Ectodermal cell (in vitro differentiated cells): ENCODE results near the gene SLU7.

Source experiments
- H3K27ac ChIP-seq: 2 replicates; pipeline ENCODE4 v1.7.0; 2013; ENCODE audit warnings: mild to moderate bottlenecking, low read depth, low read length; ENCODE audit not compliant: insufficient read depth, poor library complexity, severe bottlenecking
- H3K27me3 ChIP-seq: 2 replicates; pipeline ENCODE4 v1.7.0; 2013; ENCODE audit warnings: mild to moderate bottlenecking, low read length; ENCODE audit not compliant: insufficient read depth, control insufficient read depth, poor library complexity, severe bottlenecking
- H3K36me3 ChIP-seq: one replicate; pipeline ENCODE4 v1.7.0; 2013; ENCODE audit warnings: low read length; ENCODE audit not compliant: control insufficient read depth, insufficient read depth
- H3K4me1 ChIP-seq: one replicate; pipeline ENCODE4 v1.7.0; 2013; ENCODE audit warnings: low read length; ENCODE audit not compliant: control insufficient read depth, insufficient read depth
- H3K4me3 ChIP-seq: 2 replicates; pipeline ENCODE4 v1.7.0; 2013; ENCODE audit warnings: low read depth, low read length, control low read depth; ENCODE audit not compliant: insufficient read depth
- H3K9me3 ChIP-seq: 2 replicates; pipeline ENCODE4 v1.7.0; 2013; ENCODE audit warnings: mild to moderate bottlenecking, low read length, moderate library complexity; ENCODE audit not compliant: control insufficient read depth
- WGBS, 2 experiments: methylation state at CpG; one replicate each; pipeline ENCODE4 v1.1.7; 2013; ENCODE audit warnings: missing lambda C conversion rate in 2 of 2; 5-methylcytosine and 5-hydroxymethylcytosine counted together

The SLU7 gene

DNA sequence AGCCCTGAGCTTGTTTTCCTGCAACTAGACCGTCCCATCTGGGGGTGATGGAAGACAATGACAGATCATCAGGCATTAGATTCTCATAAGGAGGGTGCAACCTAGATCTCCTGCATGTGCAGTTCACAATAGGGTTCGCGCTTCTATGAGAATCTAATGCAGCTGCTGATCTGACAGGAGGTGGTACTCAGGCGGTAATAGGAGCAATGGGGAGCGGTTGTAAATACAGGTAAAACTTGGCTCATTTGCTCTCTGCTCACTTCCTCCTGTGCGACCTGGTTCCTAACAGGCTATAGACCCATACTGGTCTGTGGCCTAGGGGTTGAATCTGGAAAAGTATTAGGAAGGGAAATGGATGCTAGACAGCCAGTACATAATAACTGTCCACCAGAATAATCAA lies 42.5 kb upstream of the SLU7 start:
- Histone ChIP-seq H3K4me3 (no peak overlapping the region), H3K4me1 (no peaks in the 10 kb centered on the region), H3K27me3 (no peaks in the 10 kb centered on the region), H3K9me3 (no peaks in the 10 kb centered on the region), H3K27ac (no peak overlapping the region), H3K36me3 (no peaks in the 10 kb centered on the region)
- 82 to 87% methylated on average over 6 of the region's 6 CpGs for WGBS, 2 experiments

DNA sequence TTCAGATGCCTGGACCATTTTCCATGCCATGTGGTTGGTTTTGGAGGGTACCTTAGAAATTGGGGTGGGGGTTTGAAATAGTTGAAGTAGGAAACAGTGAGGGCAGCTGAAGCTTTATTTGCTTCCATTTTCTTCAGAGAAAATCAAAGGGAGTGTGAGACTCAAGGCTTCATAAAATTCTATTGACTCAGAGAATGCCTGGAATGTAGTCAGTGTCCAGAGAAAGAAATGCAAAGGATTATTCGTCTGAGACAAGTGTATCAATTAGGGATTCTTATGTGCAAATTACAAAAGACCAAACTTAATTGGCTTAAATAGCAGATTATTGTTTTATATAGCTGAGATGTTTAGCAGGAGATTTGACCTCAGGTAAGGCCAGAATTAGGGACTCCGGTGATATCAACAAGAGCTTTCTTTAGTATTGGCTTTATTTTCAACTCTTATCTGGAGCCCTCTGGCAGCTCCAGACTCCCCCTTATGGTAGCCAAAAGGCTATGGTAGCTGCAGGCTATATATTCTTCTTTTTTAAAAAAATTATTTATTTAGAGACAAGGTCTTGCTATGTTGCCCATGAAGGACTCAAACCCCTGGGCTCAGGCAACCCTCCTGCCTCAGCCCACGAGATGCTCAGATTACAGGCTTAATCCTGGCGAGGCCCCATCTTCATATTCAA lies 41.6 kb upstream of the SLU7 start:
- Histone ChIP-seq H3K4me3 (no peak overlapping the region), H3K27me3 (no peaks in the 10 kb centered on the region), H3K9me3 (no peaks in the 10 kb centered on the region), H3K4me1 (no peaks in the 10 kb centered on the region), H3K36me3 (no peaks in the 10 kb centered on the region), H3K27ac (no peak overlapping the region)
- 88 to 96% methylated on average over 4 of the region's 4 CpGs for WGBS, 2 experiments

DNA sequence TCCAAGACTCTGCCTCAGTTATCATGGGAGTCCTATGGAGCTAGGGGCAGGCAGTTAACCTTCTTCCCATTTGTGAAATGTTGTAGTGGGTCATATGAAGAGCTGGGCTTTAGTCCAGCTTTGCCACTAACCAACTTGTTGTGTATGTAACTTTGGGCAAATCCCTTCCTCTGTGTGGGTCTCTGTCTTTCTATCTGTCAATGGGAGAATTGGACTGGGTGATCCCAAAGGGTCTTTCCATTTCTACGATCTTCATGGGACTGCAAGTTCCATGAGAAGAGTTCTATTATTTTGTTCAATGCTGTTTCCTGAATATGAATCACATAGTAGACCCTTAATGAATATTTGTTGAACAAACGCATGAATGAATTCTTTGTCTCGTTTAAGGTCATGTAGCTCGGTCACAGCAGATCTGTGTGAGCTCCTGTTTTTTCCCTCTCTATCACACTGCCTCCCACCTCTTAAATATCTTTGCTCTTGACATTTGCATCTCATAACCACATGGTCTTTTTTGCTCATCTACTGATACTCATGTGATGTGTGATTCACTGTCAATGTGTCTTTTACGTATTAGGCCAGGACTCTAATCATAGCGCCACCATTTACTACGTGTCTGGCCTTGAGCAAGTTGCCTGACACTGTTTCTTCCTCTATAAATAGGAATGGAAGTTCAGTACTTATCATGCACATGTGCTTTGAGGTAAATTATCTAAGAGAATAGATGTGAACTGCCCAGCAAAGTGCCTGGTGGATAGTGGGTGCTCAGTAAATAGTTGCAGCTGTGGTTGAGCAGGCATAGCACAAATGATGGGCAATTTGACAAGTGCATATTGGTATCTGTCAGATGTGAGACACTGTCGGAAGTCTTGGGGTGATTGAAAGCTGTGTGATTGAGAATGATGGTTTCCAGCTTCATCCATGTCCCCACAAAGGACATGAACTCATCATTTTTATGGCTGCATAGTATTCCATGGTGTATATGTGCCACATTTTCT lies 40.2 kb upstream of the SLU7 start:
- Histone ChIP-seq H3K9me3 (no peaks in the 10 kb centered on the region), H3K4me1 (no peaks in the 10 kb centered on the region), H3K27me3 (no peaks in the 10 kb centered on the region), H3K27ac (no peak overlapping the region), H3K36me3 (no peaks in the 10 kb centered on the region), H3K4me3 (no peak overlapping the region)
- 94 to 96% methylated on average over 8 of the region's 8 CpGs for WGBS, 2 experiments

DNA sequence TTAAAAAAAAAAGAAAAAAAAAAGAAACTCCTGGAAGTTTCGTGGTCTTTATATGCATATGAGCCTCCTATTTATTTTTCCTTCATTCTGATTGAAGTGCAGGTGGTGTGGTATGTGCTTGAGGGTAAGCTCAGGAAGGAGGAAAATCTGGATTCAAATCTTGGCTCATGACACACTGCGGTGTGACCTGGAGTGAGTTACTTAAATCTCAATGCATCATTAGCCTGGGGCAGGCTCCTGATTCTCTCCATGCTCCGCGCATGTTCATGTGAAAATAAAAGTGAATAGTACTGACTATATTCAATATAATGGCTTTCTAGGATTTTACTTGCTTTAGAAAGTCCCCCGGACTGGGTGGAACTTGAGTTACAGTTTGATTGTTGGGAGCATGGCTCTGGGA lies 38.4 kb upstream of the SLU7 start:
- no peak overlapping the region for H3K4me3 ChIP-seq
- WGBS, 2 experiments: 96% methylated on average over 4 to 5 of the region's 5 CpGs
- H3K36me3 ChIP-seq: no peaks in the 10 kb centered on the region
- H3K9me3 ChIP-seq: no peaks in the 10 kb centered on the region
- no peaks in the 10 kb centered on the region for H3K4me1 ChIP-seq
- no peaks in the 10 kb centered on the region for H3K27me3 ChIP-seq
- no peak overlapping the region for H3K27ac ChIP-seq

DNA sequence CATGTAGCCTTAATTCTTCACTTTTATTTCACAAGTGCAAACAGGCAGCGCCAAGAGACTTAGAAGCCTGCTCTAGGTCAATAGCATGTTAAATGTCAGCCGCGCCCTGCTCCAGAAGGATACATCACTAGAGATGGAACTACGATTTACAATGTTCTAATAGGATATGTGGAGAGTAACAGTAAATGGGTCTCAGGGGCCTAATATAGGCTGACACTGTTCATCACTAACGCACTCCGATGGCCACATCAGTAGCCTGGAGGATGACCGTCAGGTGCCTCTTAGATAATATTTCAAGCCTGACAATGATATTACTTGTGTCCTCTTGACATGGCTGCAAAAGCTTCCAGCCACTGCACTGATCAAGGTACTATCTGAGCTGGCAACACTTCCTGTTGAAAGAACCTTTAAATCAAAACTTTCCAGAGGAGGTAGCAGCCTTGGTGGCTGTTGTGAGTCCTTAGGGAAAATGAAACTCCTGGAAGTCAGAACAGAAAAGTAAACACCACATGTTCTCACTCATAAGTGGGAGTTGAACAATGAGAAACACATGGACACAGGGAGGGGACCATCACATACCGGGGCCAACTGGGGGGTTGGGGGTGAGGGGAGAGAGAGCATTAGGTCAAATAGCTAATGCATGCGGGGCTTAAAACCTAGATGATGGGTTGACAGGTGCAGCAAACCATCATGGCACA lies 37.7 kb upstream of the SLU7 start:
- no peaks in the 10 kb centered on the region for H3K4me1 ChIP-seq
- no peaks in the 10 kb centered on the region for H3K27me3 ChIP-seq
- H3K27ac ChIP-seq: no peak overlapping the region
- H3K4me3 ChIP-seq: no peak overlapping the region
- WGBS, 2 experiments: 94 to 96% methylated on average over 9 of the region's 9 CpGs
- no peaks in the 10 kb centered on the region for H3K36me3 ChIP-seq
- no peaks in the 10 kb centered on the region for H3K9me3 ChIP-seq

DNA sequence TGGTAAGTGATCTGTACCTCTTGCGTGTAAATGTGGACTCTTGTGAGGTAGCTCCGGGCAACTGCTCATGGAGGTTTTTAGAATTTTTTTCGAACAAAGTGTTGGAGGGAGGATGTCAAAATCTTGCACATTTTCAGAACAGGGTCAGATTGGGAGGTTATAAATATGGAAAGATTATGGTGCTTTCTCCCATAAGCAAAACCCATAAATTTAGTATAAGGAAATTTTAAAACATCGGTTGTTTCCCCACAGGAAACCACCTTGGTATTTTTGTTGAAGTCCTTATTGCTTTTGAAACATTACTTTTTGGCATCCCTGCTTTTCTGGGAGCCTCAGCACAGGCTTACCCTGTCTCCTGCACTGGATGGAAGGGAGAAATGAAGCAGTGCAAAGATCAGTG lies 36.7 kb upstream of the SLU7 start:
- Histone ChIP-seq H3K4me3 (no peak overlapping the region), H3K9me3 (no peaks in the 10 kb centered on the region), H3K4me1 (no peaks in the 10 kb centered on the region), H3K27me3 (no peaks in the 10 kb centered on the region), H3K27ac (no peak overlapping the region), H3K36me3 (no peaks in the 10 kb centered on the region)
- 92 to 100% methylated on average over 4 of the region's 4 CpGs for WGBS, 2 experiments

DNA sequence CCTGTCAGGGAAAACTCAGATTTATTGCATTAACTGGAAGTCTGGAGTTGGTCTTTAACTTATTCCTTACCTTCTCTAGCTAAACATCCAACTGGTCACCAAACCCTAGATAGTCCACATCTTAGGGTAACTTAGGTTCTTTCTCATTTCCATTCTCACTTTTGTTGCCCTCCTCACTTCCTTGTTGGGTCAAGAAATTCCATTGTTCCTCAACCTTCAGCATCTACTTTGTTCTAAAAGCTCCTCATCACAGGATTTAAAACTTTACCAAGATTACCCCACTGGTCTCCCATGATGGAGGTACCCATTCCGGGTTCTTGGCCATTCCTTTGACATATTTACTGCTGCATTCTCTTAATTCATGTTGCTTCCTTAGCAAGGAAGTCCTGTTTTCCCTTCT lies 34.9 kb upstream of the SLU7 start:
- no peaks in the 10 kb centered on the region for H3K27me3 ChIP-seq
- H3K4me3 ChIP-seq: no peak overlapping the region
- no peak overlapping the region for H3K27ac ChIP-seq
- no peaks in the 10 kb centered on the region for H3K4me1 ChIP-seq
- no peaks in the 10 kb centered on the region for H3K9me3 ChIP-seq
- 88 to 93% methylated on average over 1 of the region's 1 CpG for WGBS, 2 experiments
- no peaks in the 10 kb centered on the region for H3K36me3 ChIP-seq

DNA sequence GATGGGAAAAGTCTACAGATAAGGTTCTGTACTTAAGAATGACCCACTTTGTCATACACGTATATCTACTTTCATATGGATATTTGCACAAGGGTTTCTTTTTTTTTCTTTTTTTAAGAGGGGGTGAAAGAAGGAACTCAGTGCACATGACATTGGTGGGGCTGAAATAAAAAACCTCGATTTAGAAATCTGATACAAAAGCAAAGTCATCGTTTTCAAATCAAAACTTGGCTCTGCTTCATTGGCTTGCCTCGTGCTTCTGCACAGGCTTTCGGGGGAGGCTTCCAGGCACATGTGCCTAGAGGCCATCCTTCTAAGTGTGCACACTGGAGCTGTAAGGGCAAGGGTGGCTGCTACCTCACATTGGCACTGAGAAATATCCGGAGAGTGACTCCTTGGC lies 33.9 kb upstream of the SLU7 start:
- 94 to 96% methylated on average over 5 to 6 of the region's 6 CpGs for WGBS, 2 experiments

DNA sequence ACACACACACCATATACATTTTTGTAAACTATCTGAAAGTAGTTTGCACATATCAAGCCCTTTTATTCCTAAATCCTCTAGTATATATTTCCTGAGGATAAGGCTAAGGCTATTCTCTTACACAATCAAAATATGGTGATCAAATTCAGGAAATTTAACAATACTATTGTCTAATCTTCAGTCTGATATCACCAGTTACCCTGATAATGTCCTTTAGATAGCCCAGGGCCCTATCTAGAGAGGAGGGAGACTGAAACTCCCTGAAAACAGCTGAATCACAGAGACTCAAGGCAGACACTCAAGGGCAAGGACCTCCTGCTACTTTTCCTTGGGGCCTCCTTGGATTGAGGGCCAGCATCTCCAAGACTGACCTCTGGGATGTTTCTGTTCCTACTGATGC lies 33.2 kb upstream of the SLU7 start:
- no peaks in the 10 kb centered on the region for H3K36me3 ChIP-seq
- no peak overlapping the region for H3K4me3 ChIP-seq
- no peaks in the 10 kb centered on the region for H3K9me3 ChIP-seq
- H3K27me3 ChIP-seq: no peaks in the 10 kb centered on the region
- H3K4me1 ChIP-seq: no peaks in the 10 kb centered on the region
- no peak overlapping the region for H3K27ac ChIP-seq

More for the DNA sequence above, 33.9 kb upstream of the SLU7 start:
- H3K27ac ChIP-seq: no peak overlapping the region
- H3K27me3 ChIP-seq: no peaks in the 10 kb centered on the region
- no peaks in the 10 kb centered on the region for H3K4me1 ChIP-seq
- H3K9me3 ChIP-seq: no peaks in the 10 kb centered on the region
- no peak overlapping the region for H3K4me3 ChIP-seq
- no peaks in the 10 kb centered on the region for H3K36me3 ChIP-seq

DNA sequence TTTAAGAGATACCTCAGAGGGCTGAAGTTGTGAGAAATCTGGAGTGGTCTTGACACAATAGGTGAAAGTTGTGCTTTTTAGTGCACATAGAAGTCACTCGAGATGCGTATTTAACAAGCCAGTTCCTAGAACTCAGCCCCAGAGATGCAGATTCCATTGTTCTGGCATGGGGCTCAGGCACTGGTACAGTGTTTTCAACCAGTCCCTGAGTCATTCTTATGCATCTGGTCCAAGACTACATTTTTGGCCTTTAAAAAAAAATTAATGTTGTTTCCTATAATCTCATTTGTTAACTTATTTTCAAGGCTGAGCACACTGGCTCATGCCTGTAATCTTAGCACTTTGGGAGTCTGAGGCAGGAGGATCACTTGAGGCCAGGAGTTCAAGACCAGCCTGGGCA lies 32.4 kb upstream of the SLU7 start:
- H3K4me3 ChIP-seq: no peak overlapping the region
- no peaks in the 10 kb centered on the region for H3K36me3 ChIP-seq
- H3K27ac ChIP-seq: no peak overlapping the region
- H3K27me3 ChIP-seq: no peaks in the 10 kb centered on the region
- WGBS, 2 experiments: 93 to 97% methylated on average over 2 of the region's 2 CpGs
- no peaks in the 10 kb centered on the region for H3K4me1 ChIP-seq
- no peaks in the 10 kb centered on the region for H3K9me3 ChIP-seq
